ENCODE results near the gene IL20RA.

IL20RA gene

DNA sequence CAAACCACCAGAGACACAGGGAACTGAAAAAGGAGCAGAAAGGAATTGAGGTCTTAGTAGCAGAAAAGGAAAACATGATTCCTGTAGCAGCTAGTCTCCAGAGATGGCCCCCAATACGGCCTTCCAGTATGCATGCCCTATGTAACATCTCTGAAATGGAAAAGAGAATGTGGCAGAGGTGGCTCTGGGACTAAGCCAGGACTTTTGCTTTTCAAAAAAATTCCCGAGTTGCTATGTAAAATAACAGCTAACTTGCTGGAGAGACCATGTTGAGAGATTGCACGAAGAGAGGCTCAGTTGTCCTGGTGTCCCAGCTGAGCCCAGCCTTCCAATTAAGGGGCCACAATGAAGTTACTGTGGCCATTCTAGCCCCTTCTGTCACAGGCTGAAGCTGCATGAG, 27.7 kb downstream of the IL20RA start:
- no peak overlapping the region for H3K4me3 ChIP-seq (ENCODE audit: low read depth, low read length)

DNA sequence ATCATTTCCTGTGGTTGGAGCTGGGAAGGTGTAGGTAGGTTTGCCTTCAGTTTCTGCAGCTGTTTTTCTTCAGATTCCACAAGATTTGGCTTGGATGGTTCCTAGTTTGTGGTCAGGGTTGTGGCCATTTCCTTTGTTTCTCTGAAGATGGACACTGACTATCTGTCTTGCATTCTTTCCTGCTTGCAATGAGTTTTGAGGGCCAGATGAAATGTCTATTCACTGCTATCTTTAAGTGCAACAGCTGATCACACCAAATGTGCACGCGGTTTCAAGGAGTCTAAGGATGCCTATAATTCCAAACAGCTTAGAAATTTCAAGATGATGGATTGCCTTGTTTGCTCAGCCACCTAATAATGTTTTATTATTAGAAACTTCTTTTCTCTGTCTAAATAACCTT, 28.4 kb downstream of the IL20RA start:
- DNase-seq (ENCODE audit: low read depth), result no peak
- no peak overlapping the region for H3K4me3 ChIP-seq (ENCODE audit: low read depth, low read length)
- TF ChIP-seq, protein P1, sequence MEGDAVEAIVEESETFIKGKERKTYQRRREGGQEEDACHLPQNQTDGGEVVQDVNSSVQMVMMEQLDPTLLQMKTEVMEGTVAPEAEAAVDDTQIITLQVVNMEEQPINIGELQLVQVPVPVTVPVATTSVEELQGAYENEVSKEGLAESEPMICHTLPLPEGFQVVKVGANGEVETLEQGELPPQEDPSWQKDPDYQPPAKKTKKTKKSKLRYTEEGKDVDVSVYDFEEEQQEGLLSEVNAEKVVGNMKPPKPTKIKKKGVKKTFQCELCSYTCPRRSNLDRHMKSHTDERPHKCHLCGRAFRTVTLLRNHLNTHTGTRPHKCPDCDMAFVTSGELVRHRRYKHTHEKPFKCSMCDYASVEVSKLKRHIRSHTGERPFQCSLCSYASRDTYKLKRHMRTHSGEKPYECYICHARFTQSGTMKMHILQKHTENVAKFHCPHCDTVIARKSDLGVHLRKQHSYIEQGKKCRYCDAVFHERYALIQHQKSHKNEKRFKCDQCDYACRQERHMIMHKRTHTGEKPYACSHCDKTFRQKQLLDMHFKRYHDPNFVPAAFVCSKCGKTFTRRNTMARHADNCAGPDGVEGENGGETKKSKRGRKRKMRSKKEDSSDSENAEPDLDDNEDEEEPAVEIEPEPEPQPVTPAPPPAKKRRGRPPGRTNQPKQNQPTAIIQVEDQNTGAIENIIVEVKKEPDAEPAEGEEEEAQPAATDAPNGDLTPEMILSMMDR (IDR thresholded peaks at IDR 0.05; ENCODE audit: low read depth, low read length, missing control alignments), result no peak

More for the DNA sequence above, 27.7 kb downstream of the IL20RA start:
- DNase-seq (ENCODE audit: low read depth), result no peak
- TF ChIP-seq, protein P1 (IDR thresholded peaks at IDR 0.05; ENCODE audit: low read depth, low read length, missing control alignments), result no peak

DNA sequence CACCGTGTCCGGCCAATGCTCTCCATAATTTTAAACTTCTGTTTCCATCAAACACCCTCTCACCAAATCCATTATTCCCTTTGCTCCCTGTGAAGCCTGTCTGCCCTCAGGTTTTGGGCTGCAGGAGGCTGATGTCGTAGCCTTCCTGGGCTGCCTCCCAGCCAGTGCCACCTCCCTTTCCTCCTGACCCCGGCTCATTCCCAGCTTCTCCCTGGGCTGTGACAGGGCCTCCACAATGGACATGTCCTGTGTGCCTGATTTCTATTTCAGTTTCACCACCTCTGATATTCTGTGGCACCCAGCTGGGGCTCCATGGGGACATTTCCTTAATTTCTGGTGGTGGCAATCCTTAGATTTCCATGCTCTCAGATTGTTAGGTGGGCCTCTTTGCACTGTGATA, 28.8 kb downstream of the IL20RA start:
- TF ChIP-seq, protein P1 (IDR thresholded peaks at IDR 0.05; ENCODE audit: low read depth, low read length, missing control alignments), result no peak
- H3K4me3 ChIP-seq (ENCODE audit: low read depth, low read length), result no peak overlapping the region
- no peak for DNase-seq (ENCODE audit: low read depth)

DNA sequence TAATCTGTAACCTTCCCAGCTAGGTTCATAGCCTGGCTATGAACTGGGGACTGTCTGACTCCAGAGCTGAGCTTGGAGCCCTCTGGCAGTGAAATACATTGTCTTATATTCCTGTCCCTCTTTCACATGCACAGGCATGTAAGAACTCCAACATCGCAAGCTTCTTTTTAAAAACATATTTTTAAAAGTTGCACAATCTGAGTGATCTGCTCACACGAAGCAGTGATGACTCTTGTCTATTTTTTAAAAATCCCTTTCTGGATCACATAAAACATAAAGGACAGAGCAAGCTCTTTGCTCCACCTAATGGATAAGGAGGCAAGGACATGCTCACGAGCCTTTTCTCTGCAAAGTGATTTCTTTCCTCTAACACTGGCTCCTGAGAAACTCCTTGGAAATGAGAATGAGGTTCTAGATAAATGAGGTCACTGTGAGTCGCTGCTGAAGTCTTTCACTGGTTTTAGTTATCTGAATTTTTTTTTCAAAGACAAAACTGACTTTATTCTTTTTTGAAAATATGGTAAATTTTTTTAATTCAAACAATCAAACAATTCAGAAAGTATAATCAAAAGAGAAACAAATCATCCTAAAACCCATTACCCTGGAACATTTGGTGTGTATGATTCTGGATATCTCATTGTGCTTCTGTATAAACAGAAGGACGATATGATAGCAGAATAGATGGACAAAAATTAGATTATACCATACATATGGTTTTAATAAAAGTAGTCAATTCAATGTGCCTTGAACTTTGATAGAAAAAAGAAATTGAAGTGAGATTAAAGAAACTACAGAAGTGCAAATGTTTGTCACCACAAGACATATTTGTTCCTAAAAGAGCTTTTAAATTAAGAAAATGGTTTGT, 30.8 kb downstream of the IL20RA start:
- no peak for DNase-seq (ENCODE audit: low read depth)
- H3K4me3 ChIP-seq (ENCODE audit: low read depth, low read length), result no peak overlapping the region
- TF ChIP-seq, protein P1 (IDR thresholded peaks at IDR 0.05; ENCODE audit: low read depth, low read length, missing control alignments), result peak; percentile 36

DNA sequence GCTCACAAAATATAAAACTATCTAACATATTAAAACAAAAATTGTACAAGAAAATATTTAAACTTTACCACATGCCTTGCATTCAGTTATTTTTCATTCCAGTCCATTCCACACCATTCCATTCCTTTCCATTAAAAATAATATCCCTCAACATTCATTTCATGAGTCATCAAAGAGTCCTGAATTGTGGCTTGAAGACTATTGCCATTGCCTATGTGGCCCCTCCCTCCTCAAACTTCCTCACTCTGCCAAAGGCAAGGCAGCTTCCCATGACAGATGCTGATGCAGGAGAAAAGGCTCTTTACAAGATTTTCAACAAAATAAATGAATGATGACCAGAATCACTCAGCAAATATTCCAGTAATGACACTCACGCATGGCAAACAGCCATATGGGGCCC, 31.7 kb downstream of the IL20RA start:
- H3K4me3 ChIP-seq (ENCODE audit: low read depth, low read length), result no peak overlapping the region
- DNase-seq (ENCODE audit: low read depth), result no peak
- TF ChIP-seq, protein P1 (IDR thresholded peaks at IDR 0.05; ENCODE audit: low read depth, low read length, missing control alignments), result no peak

DNA sequence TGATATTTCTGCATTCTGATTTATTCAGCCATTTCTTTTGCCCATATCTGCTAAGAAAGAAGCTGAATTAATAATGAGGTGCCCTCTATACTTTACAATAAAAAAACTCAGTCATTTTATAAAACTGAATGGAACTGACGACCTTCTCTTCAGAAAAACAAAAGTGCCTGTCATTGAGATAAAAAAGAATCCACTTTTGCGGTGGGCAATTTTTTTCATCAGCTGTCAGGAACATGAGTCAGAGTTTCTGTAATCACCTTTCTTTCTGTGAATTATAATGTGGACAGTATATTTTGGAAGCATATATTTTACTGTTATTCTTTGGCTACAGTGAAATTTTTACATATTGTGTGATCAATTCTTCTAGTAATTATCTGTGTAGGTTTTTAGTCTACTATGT, 33.4 kb downstream of the IL20RA start:
- TF ChIP-seq, protein P1 (IDR thresholded peaks at IDR 0.05; ENCODE audit: low read depth, low read length, missing control alignments), result no peak
- no peak overlapping the region for H3K4me3 ChIP-seq (ENCODE audit: low read depth, low read length)
- DNase-seq (ENCODE audit: low read depth), result no peak

All from GM12864 (cell line).